GM18868 (cell line): Measurements from ENCODE around the gene CCDC85C.

Source experiments
- ATAC-seq: cut with Tn5 transposase; IDR thresholded peaks from one replicate; pipeline ENCODE4 v1.9.1; 2021; ENCODE audit warnings: mild to moderate bottlenecking, moderate library complexity; ENCODE audit not compliant: unreplicated experiment

The CCDC85C gene

GRCh38 chr14:99574099-99574880 lies 29.7 kb downstream of the CCDC85C start:
- ATAC-seq, result no peak

- ATAC-seq, result no peak
These were observed 30.4 kb downstream of the CCDC85C start for GRCh38 chr14:99573436-99574098.

- ATAC-seq, result no peak
These were observed 31.0 kb downstream of the CCDC85C start for GRCh38 chr14:99573000-99573330.

GRCh38 chr14:99572173-99572999 lies 31.6 kb downstream of the CCDC85C start:
- no peak for ATAC-seq

GRCh38 chr14:99571303-99571986 lies 32.6 kb downstream of the CCDC85C start:
- ATAC-seq, result no peak

GRCh38 chr14:99570544-99571302 lies 33.3 kb downstream of the CCDC85C start:
- ATAC-seq, result no peak

- ATAC-seq, result no peak
These were observed 34.1 kb downstream of the CCDC85C start for GRCh38 chr14:99569725-99570543.

GRCh38 chr14:99568567-99569560 lies 35.1 kb downstream of the CCDC85C start:
- ATAC-seq, result peak; percentile 42

- ATAC-seq, result no peak
These were observed 37.3 kb downstream of the CCDC85C start for GRCh38 chr14:99566390-99567354.

- no peak for ATAC-seq
These were observed 38.0 kb downstream of the CCDC85C start for GRCh38 chr14:99566009-99566389.

GRCh38 chr14:99565383-99565782 lies 38.6 kb downstream of the CCDC85C start:
- no peak for ATAC-seq

- no peak for ATAC-seq
These were observed 39.1 kb downstream of the CCDC85C start for GRCh38 chr14:99564926-99565259.

GRCh38 chr14:99564256-99564925 lies 39.6 kb downstream of the CCDC85C start:
- ATAC-seq, result no peak

- ATAC-seq, result no peak
These were observed 40.3 kb downstream of the CCDC85C start for GRCh38 chr14:99563749-99564129.

- no peak for ATAC-seq
These were observed 40.9 kb downstream of the CCDC85C start for GRCh38 chr14:99562856-99563748.

- no peak for ATAC-seq
These were observed 42.1 kb downstream of the CCDC85C start for GRCh38 chr14:99561864-99562263.
